Measurements from ENCODE around the gene COL2A1.

The COL2A1 gene

GRCh38 chr12:47979166-47979565 is 25.1 kb downstream of the COL2A1 start:
- Histone ChIP-seq H3K4me3 (ENCODE audit: insufficient read depth, low read depth, low read length, poor library complexity, severe bottlenecking) (no peak overlapping the region), H3K36me3 (ENCODE audit: control insufficient read depth, insufficient read depth, low read length) (no peaks in the 10 kb centered on the region), H3K27me3 (replicated peaks; ENCODE audit: control insufficient read depth, insufficient read depth, low read length, poor library complexity, severe bottlenecking) (no peaks in the 10 kb centered on the region), H3K4me1 (ENCODE audit: control insufficient read depth, insufficient read depth, low read length, poor library complexity, severe bottlenecking) (no peaks in the 10 kb centered on the region), H3K9me3 (ENCODE audit: control insufficient read depth, low read length) (no peaks in the 10 kb centered on the region), H3K27ac (ENCODE audit: insufficient read depth, low read length, poor library complexity, severe bottlenecking) (no peak overlapping the region)
- DNase-seq: no peak

GRCh38 chr12:47978598-47978873 is 25.7 kb downstream of the COL2A1 start:
- Histone ChIP-seq H3K27me3 (replicated peaks; ENCODE audit: control insufficient read depth, insufficient read depth, low read length, poor library complexity, severe bottlenecking) (no peaks in the 10 kb centered on the region), H3K27ac (ENCODE audit: insufficient read depth, low read length, poor library complexity, severe bottlenecking) (no peak overlapping the region), H3K4me3 (ENCODE audit: insufficient read depth, low read depth, low read length, poor library complexity, severe bottlenecking) (no peak overlapping the region), H3K4me1 (ENCODE audit: control insufficient read depth, insufficient read depth, low read length, poor library complexity, severe bottlenecking) (no peaks in the 10 kb centered on the region), H3K36me3 (ENCODE audit: control insufficient read depth, insufficient read depth, low read length) (no peaks in the 10 kb centered on the region), H3K9me3 (ENCODE audit: control insufficient read depth, low read length) (no peaks in the 10 kb centered on the region)
- DNase-seq: no peak

DNA sequence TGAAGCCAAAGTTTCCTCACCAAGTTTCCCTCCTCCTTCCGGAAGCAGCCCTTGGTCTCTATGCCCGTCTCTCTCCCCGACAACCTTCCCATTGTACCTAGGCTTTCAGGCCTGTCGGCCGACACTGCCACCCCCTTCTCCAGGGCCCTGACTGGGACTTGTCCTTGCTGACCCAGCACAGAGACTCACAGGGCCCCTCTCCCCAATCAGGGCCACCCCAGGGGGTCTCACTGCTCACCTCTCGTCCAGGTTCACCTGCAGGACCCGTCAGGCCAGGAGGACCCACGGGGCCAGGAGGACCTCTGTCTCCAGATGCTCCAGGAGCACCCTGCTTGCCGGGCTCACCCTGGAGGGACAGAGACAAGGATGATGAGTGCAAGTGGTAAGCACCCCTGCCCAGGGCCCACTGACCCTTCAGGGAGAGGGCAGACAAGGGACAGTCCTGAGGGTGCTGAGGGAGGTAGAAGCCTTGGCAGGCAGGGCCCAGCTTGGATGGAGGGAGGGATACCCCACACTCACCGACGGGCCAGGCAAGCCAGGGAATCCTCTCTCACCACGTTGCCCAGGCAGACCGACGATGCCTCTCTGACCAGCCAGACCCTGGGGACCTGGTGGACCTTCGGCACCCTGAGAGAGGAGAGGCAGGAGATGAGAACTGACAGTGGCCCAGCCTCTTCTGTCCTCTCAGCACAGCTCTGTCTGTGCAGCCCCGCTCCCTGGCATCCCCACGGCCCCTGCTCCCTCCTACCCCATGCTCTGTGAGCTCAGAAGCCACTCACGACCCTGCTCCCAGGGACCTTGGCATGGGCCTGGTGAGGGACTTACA is 26.3 kb downstream of the COL2A1 start:
- Histone ChIP-seq H3K9me3 (ENCODE audit: control insufficient read depth, low read length) (no peaks in the 10 kb centered on the region), H3K4me3 (ENCODE audit: insufficient read depth, low read depth, low read length, poor library complexity, severe bottlenecking) (no peak overlapping the region), H3K36me3 (ENCODE audit: control insufficient read depth, insufficient read depth, low read length) (no peaks in the 10 kb centered on the region), H3K4me1 (ENCODE audit: control insufficient read depth, insufficient read depth, low read length, poor library complexity, severe bottlenecking) (no peaks in the 10 kb centered on the region), H3K27ac (ENCODE audit: insufficient read depth, low read length, poor library complexity, severe bottlenecking) (no peak overlapping the region), H3K27me3 (replicated peaks; ENCODE audit: control insufficient read depth, insufficient read depth, low read length, poor library complexity, severe bottlenecking) (no peaks in the 10 kb centered on the region)
- no peak for DNase-seq

DNA sequence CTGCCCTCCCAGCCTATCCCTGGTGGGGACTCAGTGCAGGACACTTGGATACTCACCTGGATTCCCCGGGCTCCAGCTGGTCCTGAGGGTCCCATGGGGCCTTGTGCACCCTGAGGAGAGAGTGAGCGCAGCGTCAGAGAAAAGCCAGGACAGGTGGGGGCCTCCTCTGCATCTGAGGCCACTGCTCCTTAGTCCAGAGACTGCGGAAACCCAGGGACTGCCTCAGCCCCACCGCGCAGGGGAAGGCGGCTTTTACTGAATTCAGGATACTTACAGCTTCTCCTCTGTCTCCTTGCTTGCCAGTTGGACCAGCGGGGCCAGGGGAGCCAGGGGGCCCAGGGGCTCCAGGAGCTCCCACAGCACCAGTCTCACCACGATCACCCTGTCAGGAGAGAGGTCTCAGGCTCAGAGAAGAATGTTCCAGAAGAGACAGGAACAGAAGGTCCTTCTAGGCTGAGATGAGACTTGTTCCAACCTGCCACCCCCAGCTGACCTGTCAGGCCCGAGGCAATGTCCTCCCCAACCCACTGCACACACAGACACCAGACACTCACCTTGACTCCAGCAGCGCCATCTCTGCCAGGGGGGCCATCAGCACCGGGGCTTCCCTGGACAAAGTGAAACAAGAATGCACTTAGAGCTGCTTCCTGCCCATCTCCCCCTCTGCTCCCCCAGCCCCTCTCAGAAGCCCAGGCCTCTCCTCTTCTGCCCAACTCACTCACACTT is 27.1 kb downstream of the COL2A1 start:
- Histone ChIP-seq H3K27me3 (replicated peaks; ENCODE audit: control insufficient read depth, insufficient read depth, low read length, poor library complexity, severe bottlenecking) (no peaks in the 10 kb centered on the region), H3K4me1 (ENCODE audit: control insufficient read depth, insufficient read depth, low read length, poor library complexity, severe bottlenecking) (no peaks in the 10 kb centered on the region), H3K27ac (ENCODE audit: insufficient read depth, low read length, poor library complexity, severe bottlenecking) (no peak overlapping the region), H3K9me3 (ENCODE audit: control insufficient read depth, low read length) (no peaks in the 10 kb centered on the region), H3K36me3 (ENCODE audit: control insufficient read depth, insufficient read depth, low read length) (no peaks in the 10 kb centered on the region), H3K4me3 (ENCODE audit: insufficient read depth, low read depth, low read length, poor library complexity, severe bottlenecking) (no peak overlapping the region)
- DNase-seq: no peak

DNA sequence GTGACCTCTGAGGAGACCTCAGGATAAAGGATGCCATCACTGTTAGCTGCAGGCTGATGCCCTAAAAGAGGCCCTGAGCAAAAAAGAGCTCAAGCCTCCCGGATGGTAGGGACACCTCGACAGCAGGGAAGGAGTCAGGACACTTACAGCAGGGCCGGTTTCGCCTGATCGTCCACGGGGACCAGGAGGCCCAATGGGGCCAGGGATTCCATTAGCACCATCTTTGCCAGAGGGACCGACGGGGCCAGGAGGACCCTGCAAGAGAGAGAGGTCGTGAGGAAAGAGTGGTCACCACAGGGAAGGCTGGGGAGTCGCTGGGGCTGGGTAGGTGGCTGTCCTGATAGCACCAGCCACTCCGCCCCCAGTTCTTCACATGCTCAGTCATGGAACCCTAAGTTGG is 28.5 kb downstream of the COL2A1 start:
- Histone ChIP-seq H3K27ac (ENCODE audit: insufficient read depth, low read length, poor library complexity, severe bottlenecking) (no peak overlapping the region), H3K9me3 (ENCODE audit: control insufficient read depth, low read length) (no peaks in the 10 kb centered on the region), H3K4me1 (ENCODE audit: control insufficient read depth, insufficient read depth, low read length, poor library complexity, severe bottlenecking) (no peaks in the 10 kb centered on the region), H3K36me3 (ENCODE audit: control insufficient read depth, insufficient read depth, low read length) (no peaks in the 10 kb centered on the region), H3K27me3 (replicated peaks; ENCODE audit: control insufficient read depth, insufficient read depth, low read length, poor library complexity, severe bottlenecking) (no peaks in the 10 kb centered on the region), H3K4me3 (ENCODE audit: insufficient read depth, low read depth, low read length, poor library complexity, severe bottlenecking) (no peak overlapping the region)
- no peak for DNase-seq

DNA sequence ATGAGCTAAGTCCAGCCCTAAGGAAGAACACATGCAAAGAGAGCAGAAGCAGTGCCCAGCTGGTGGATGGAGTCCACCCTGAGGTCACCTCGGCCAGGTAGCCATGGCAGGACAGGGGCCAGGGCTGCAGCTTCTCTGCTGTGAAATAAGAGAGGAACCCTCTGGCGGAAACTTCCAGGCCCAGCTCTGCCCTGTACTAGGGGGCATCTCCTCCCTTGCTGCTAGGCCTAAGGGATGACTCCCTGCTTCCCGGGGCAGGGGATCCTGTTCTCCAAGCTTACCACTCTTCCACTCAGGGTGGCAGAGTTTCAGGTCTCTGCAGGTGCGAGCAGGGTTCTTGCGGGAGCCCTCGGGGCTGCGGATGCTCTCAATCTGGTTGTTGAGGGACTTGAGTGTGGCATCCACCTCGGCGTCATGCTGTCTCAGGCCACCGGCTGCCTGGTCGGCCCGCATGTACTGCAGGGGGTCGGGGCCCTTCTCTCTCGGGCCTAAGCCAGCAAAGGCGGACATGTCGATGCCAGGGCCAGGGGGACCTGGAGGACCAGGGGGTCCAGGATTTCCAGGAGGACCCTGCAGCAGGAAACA is 29.1 kb downstream of the COL2A1 start:
- no peak overlapping the region for H3K27ac ChIP-seq (ENCODE audit: insufficient read depth, low read length, poor library complexity, severe bottlenecking)
- no peaks in the 10 kb centered on the region for H3K36me3 ChIP-seq (ENCODE audit: control insufficient read depth, insufficient read depth, low read length)
- H3K4me3 ChIP-seq (ENCODE audit: insufficient read depth, low read depth, low read length, poor library complexity, severe bottlenecking): no peak overlapping the region
- DNase-seq: no peak
- no peaks in the 10 kb centered on the region for H3K4me1 ChIP-seq (ENCODE audit: control insufficient read depth, insufficient read depth, low read length, poor library complexity, severe bottlenecking)
- H3K27me3 ChIP-seq (replicated peaks; ENCODE audit: control insufficient read depth, insufficient read depth, low read length, poor library complexity, severe bottlenecking): no peaks in the 10 kb centered on the region
- H3K9me3 ChIP-seq (ENCODE audit: control insufficient read depth, low read length): no peaks in the 10 kb centered on the region

GRCh38 chr12:47973870-47974269 is 30.4 kb downstream of the COL2A1 start:
- no peaks in the 10 kb centered on the region for H3K36me3 ChIP-seq (ENCODE audit: control insufficient read depth, insufficient read depth, low read length)
- H3K27me3 ChIP-seq (replicated peaks; ENCODE audit: control insufficient read depth, insufficient read depth, low read length, poor library complexity, severe bottlenecking): no peaks in the 10 kb centered on the region
- H3K9me3 ChIP-seq (ENCODE audit: control insufficient read depth, low read length): no peaks in the 10 kb centered on the region
- no peak overlapping the region for H3K4me3 ChIP-seq (ENCODE audit: insufficient read depth, low read depth, low read length, poor library complexity, severe bottlenecking)
- DNase-seq: no peak
- no peaks in the 10 kb centered on the region for H3K4me1 ChIP-seq (ENCODE audit: control insufficient read depth, insufficient read depth, low read length, poor library complexity, severe bottlenecking)
- H3K27ac ChIP-seq (ENCODE audit: insufficient read depth, low read length, poor library complexity, severe bottlenecking): no peak overlapping the region

DNA sequence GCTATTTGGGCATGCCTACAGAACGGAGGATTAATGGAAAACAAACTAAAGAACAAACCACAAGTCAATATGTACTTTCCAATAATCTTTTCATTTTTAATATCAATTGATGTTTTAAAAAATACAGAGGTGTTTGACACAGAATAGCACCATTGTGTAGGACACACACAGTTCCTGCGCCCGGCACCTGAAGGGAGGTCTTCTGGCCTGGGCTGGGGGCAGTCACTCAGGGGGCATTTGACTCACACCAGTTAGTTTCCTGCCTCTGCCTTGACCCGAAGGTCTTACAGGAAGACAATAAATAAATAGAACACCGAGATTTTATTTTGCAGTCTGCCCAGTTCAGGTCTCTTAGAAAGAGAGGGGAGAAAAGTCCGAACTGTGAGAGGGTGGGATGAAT is 31.4 kb downstream of the COL2A1 start:
- Histone ChIP-seq H3K27ac (ENCODE audit: insufficient read depth, low read length, poor library complexity, severe bottlenecking) (no peak overlapping the region), H3K9me3 (ENCODE audit: control insufficient read depth, low read length) (no peaks in the 10 kb centered on the region), H3K36me3 (ENCODE audit: control insufficient read depth, insufficient read depth, low read length) (peaks cover 5% of the 10 kb centered on the region), H3K4me1 (ENCODE audit: control insufficient read depth, insufficient read depth, low read length, poor library complexity, severe bottlenecking) (no peaks in the 10 kb centered on the region), H3K27me3 (replicated peaks; ENCODE audit: control insufficient read depth, insufficient read depth, low read length, poor library complexity, severe bottlenecking) (no peaks in the 10 kb centered on the region), H3K4me3 (ENCODE audit: insufficient read depth, low read depth, low read length, poor library complexity, severe bottlenecking) (no peak overlapping the region)
- no peak for DNase-seq

DNA sequence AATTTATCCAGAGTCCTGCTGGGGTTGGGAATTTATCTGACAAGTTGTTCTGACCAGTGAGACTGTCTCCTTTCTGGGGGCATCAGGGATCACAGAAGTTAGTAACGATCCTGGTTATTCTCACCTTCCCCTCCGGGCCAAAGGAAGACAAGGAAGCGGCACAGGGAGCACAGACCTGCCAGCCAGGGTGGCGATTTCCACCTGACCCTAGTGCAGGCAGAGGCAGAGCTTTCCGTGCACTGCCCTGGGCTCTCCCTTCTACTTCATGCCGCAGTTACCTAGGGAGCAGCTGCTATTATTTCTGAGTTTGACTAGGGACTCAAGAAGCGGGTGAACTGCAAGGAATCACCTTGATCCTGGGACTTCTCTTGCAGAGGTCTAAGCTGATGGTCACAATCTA is 33.4 kb downstream of the COL2A1 start:
- no peak overlapping the region for H3K27ac ChIP-seq (ENCODE audit: insufficient read depth, low read length, poor library complexity, severe bottlenecking)
- no peak for DNase-seq
- no peaks in the 10 kb centered on the region for H3K4me1 ChIP-seq (ENCODE audit: control insufficient read depth, insufficient read depth, low read length, poor library complexity, severe bottlenecking)
- no peaks in the 10 kb centered on the region for H3K9me3 ChIP-seq (ENCODE audit: control insufficient read depth, low read length)
- H3K4me3 ChIP-seq (ENCODE audit: insufficient read depth, low read depth, low read length, poor library complexity, severe bottlenecking): no peak overlapping the region
- H3K27me3 ChIP-seq (replicated peaks; ENCODE audit: control insufficient read depth, insufficient read depth, low read length, poor library complexity, severe bottlenecking): no peaks in the 10 kb centered on the region
- peaks cover 11% of the 10 kb centered on the region for H3K36me3 ChIP-seq (ENCODE audit: control insufficient read depth, insufficient read depth, low read length)

DNA sequence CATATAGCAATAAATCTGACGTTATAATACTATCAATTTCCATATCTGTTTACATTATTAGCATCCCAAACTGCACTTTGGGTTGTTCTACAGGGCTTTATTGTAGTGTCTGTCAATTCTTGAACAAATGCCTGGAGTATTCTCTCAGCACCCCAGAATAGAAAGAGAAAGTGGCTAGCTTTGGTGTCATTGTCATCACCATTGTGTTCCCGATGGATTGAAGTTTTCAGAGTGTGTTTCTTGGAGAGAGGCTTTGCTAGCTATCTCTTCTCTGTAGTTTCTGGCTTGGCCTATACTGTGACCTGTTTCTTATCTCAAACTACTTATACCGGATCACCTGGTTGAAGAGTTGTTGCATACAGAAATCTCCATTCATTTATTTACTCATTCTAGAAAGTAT is 34.4 kb downstream of the COL2A1 start:
- no peaks in the 10 kb centered on the region for H3K9me3 ChIP-seq (ENCODE audit: control insufficient read depth, low read length)

More for the DNA sequence above, 34.4 kb downstream of the COL2A1 start:
- no peak for DNase-seq
- Histone ChIP-seq H3K36me3 (ENCODE audit: control insufficient read depth, insufficient read depth, low read length) (peaks cover 11% of the 10 kb centered on the region), H3K4me3 (ENCODE audit: insufficient read depth, low read depth, low read length, poor library complexity, severe bottlenecking) (no peak overlapping the region), H3K4me1 (ENCODE audit: control insufficient read depth, insufficient read depth, low read length, poor library complexity, severe bottlenecking) (no peaks in the 10 kb centered on the region), H3K27me3 (replicated peaks; ENCODE audit: control insufficient read depth, insufficient read depth, low read length, poor library complexity, severe bottlenecking) (no peaks in the 10 kb centered on the region), H3K27ac (ENCODE audit: insufficient read depth, low read length, poor library complexity, severe bottlenecking) (no peak overlapping the region)
